GM19463 (cell line): ENCODE measurements around the gene ATP1A2.
"Not testable (repeated sequence)": the region's sequence is repeated elsewhere in the genome, so short reads cannot be mapped to it uniquely, and the experiment has no call there.

Experiments
- ATAC-seq: cut with Tn5 transposase; IDR thresholded peaks from one replicate; pipeline ENCODE4 v1.9.1; 2021; ENCODE audit warnings: mild to moderate bottlenecking, moderate library complexity; ENCODE audit not compliant: unreplicated experiment

Gene ATP1A2

GRCh38 chr1:160122978-160123495, 7.5 kb downstream of the ATP1A2 start:
- no peak for ATAC-seq

GRCh38 chr1:160123726-160124125, 8.2 kb downstream of the ATP1A2 start:
- ATAC-seq, result no peak

GRCh38 chr1:160124705-160125478, 9.3 kb downstream of the ATP1A2 start:
- ATAC-seq, result no peak

GRCh38 chr1:160125746-160126145, 10.2 kb downstream of the ATP1A2 start:
- ATAC-seq, result no peak

GRCh38 chr1:160126342-160126741, 10.8 kb downstream of the ATP1A2 start:
- not testable (repeated sequence) for ATAC-seq

- no peak for ATAC-seq
These were observed 11.8 kb downstream of the ATP1A2 start for GRCh38 chr1:160127381-160127780.

- ATAC-seq, result no peak
These were observed 12.4 kb downstream of the ATP1A2 start for GRCh38 chr1:160127865-160128523.

- no peak for ATAC-seq
These were observed 13.1 kb downstream of the ATP1A2 start for GRCh38 chr1:160128636-160129035.

GRCh38 chr1:160129046-160129445, 13.5 kb downstream of the ATP1A2 start:
- no peak for ATAC-seq

GRCh38 chr1:160129558-160129957, 14.0 kb downstream of the ATP1A2 start:
- no peak for ATAC-seq

- ATAC-seq, result no peak
These were observed 14.4 kb downstream of the ATP1A2 start for GRCh38 chr1:160129966-160130365.

GRCh38 chr1:160130486-160130885, 14.9 kb downstream of the ATP1A2 start:
- no peak for ATAC-seq

- ATAC-seq, result no peak
These were observed 15.4 kb downstream of the ATP1A2 start for GRCh38 chr1:160130939-160131338.

GRCh38 chr1:160131803-160132565, 16.4 kb downstream of the ATP1A2 start:
- no peak for ATAC-seq

GRCh38 chr1:160133990-160134770, 18.6 kb downstream of the ATP1A2 start:
- no peak for ATAC-seq

GRCh38 chr1:160134791-160135572, 19.4 kb downstream of the ATP1A2 start:
- ATAC-seq, result no peak

GRCh38 chr1:160136121-160136925, 20.8 kb downstream of the ATP1A2 start:
- ATAC-seq, result no peak

- no peak for ATAC-seq
These were observed 21.3 kb downstream of the ATP1A2 start for GRCh38 chr1:160136926-160137200.

GRCh38 chr1:160137216-160137862, 21.8 kb downstream of the ATP1A2 start:
- ATAC-seq, result no peak
